Neutrophil (primary cell): ENCODE measurements around the gene CEP43.

Experiments used
- H3K27ac ChIP-seq: fragments of 200-600 bp; sonication (generic); 2 replicates; pipeline ENCODE4 v1.5.1; 2016; ENCODE audit warnings: mild to moderate bottlenecking, moderate library complexity
- H3K27me3 ChIP-seq: fragments of 200-600 bp; sonication (generic); 2 replicates; pipeline ENCODE4 v1.6.0; 2016; ENCODE audit warnings: mild to moderate bottlenecking
- H3K36me3 ChIP-seq: fragments of 200-600 bp; sonication (generic); 2 replicates; pipeline ENCODE4 v1.5.1; 2017
- H3K4me1 ChIP-seq, 2 experiments: fragments of 200-600 bp in 1 of 2; sonication (generic) in 1 of 2; 1 replicate in 1 of 2; 2 replicates in 1 of 2; pipeline versions ENCODE4 v1.5.1 to v1.6.1; 2013 to 2016; ENCODE audit warnings: low read depth in 1 of 2, low read length in 1 of 2, mild to moderate bottlenecking in 1 of 2, moderate library complexity in 1 of 2; ENCODE audit not compliant: control insufficient read depth in 1 of 2, insufficient read depth in 1 of 2
- H3K4me3 ChIP-seq, 2 experiments: fragments of 200-600 bp in 1 of 2; sonication (generic) in 1 of 2; 1 replicate in 1 of 2; 2 replicates in 1 of 2; pipeline ENCODE4 v1.5.1; 2013 to 2016; ENCODE audit warnings: low read depth in 1 of 2, low read length in 1 of 2, mild to moderate bottlenecking in 1 of 2, moderate library complexity in 1 of 2
- H3K9me3 ChIP-seq: fragments of 200-600 bp; sonication (generic); 2 replicates; pipeline ENCODE4 v1.5.1; 2016
- CTCF ChIP-seq: fragments of 200-600 bp; sonication (generic); IDR thresholded peaks from 2 replicates; pipeline ENCODE4 v1.5.1; 2016; ENCODE audit warnings: antibody characterized with exemption

Gene CEP43

DNA sequence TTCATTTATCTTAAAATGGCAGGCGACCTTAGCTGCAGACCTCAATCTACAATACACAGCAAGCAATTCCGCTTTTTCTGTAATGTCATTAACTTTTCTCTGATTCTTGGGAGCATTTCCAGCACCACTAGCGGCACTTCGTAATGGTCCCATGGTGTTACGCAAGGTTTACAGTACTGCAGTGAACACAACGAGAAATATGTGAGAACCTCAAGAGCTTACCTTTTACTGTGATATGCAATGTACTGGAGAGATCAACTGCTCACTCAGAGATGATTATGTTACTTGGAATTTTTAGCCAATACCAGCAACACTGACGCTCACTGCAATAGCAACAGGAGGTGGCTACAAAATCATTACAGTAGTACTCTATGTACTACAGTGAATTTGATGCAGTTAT, 2.8 kb upstream of the CEP43 start:
- H3K27ac ChIP-seq: peak overlapping the region; percentile 23
- H3K4me3 ChIP-seq: peak overlapping the region in 1 of 2 experiments; percentile 1
- H3K4me1 ChIP-seq: peaks cover 33 to 36% of the 10 kb centered on the region in 2 experiments
- TF ChIP-seq CTCF: no peak
- H3K9me3 ChIP-seq: no peaks in the 10 kb centered on the region
- H3K36me3 ChIP-seq: peaks cover 16% of the 10 kb centered on the region
- no peaks in the 10 kb centered on the region for H3K27me3 ChIP-seq

GRCh38 chr6:166997348-166997747, 1.8 kb upstream of the CEP43 start:
- Histone ChIP-seq H3K36me3 (peaks cover 15% of the 10 kb centered on the region), H3K9me3 (no peaks in the 10 kb centered on the region), H3K4me3 (peak overlapping the region; percentile 98 to 99), H3K4me1 (peaks cover 33 to 36% of the 10 kb centered on the region in 2 experiments), H3K27me3 (no peaks in the 10 kb centered on the region), H3K27ac (peak overlapping the region; percentile 90)
- no peak for TF ChIP-seq CTCF

- H3K36me3 ChIP-seq: peaks cover 10% of the 10 kb centered on the region
- TF ChIP-seq CTCF: peak; percentile 45
- H3K4me3 ChIP-seq: peak overlapping the region; percentile 98 to 99
- peak overlapping the region; percentile 90 for H3K27ac ChIP-seq
- peaks cover 33 to 36% of the 10 kb centered on the region in 2 experiments for H3K4me1 ChIP-seq
- no peaks in the 10 kb centered on the region for H3K9me3 ChIP-seq
- no peaks in the 10 kb centered on the region for H3K27me3 ChIP-seq
Observed at GRCh38 chr6:166997768-166998255, 1.4 kb upstream of the CEP43 start.

- Histone ChIP-seq H3K9me3 (no peaks in the 10 kb centered on the region), H3K36me3 (peaks cover 8% of the 10 kb centered on the region), H3K4me3 (peak overlapping the region; percentile 98 to 99), H3K27ac (peak overlapping the region; percentile 90), H3K4me1 (peaks cover 33 to 36% of the 10 kb centered on the region in 2 experiments), H3K27me3 (no peaks in the 10 kb centered on the region)
- TF ChIP-seq CTCF: no peak
Observed at GRCh38 chr6:166998256-166999144, 697 bp upstream of the CEP43 start.

GRCh38 chr6:166999884-167000253, 672 bp downstream of the CEP43 start:
- Histone ChIP-seq H3K4me3 (peak overlapping the region; percentile 98 to 99), H3K27ac (peak overlapping the region; percentile 90), H3K4me1 (peaks cover 33 to 36% of the 10 kb centered on the region in 2 experiments), H3K27me3 (no peaks in the 10 kb centered on the region), H3K9me3 (no peaks in the 10 kb centered on the region), H3K36me3 (no peaks in the 10 kb centered on the region)
- TF ChIP-seq CTCF: no peak
